H1 (cell line): Measurements from ENCODE around the gene FLRT1. TPM values are rescaled to one million over a fixed set of nuclear protein-coding genes. Genes with fewer than 3 reads are reported as not detected.

Source experiments
- BCL11A ChIP-seq, 2 experiments: IDR thresholded peaks; one replicate each; pipeline ENCODE4 v1.6.1; 2011; ENCODE audit warnings: low read depth in 2 of 2, low read length in 2 of 2, mild to moderate bottlenecking in 2 of 2
- BRCA1 ChIP-seq: IDR thresholded peaks from 2 replicates; pipeline ENCODE4 v1.6.1; 2012; ENCODE audit warnings: low read depth, low read length, improper control_type of control experiment
- E2F6 ChIP-seq: IDR thresholded peaks from 2 replicates; pipeline ENCODE4 v1.6.1; 2012; ENCODE audit warnings: inconsistent platforms
- HDAC2 ChIP-seq, 2 experiments: fragments of 300-600 bp in 1 of 2; sonication (generic) in 1 of 2; IDR thresholded peaks; 2 replicates each; pipeline ENCODE4 v1.6.1; 2011 to 2012; ENCODE audit warnings: low read depth in 2 of 2, low read length in 2 of 2, mild to moderate bottlenecking in 2 of 2, moderate library complexity in 2 of 2, borderline replicate concordance in 1 of 2, inconsistent platforms in 1 of 2
- KDM1A ChIP-seq: fragments of 200-600, 300-600 bp; sonication (generic); IDR thresholded peaks from 2 replicates; pipeline ENCODE4 v1.7.1; 2016; ENCODE audit warnings: mild to moderate bottlenecking, low read length, borderline replicate concordance
- RNF2 ChIP-seq: fragments of 200-900, 300-1000 bp; sonication (generic); IDR thresholded peaks from 2 replicates; pipeline ENCODE4 v1.7.1; 2016; ENCODE audit warnings: borderline replicate concordance, low read depth, mild to moderate bottlenecking, antibody characterized with exemption, low read length; ENCODE audit not compliant: poor library complexity, severe bottlenecking; ENCODE audit errors: missing control alignments
- SAP30 ChIP-seq: fragments of 300-600 bp; sonication (generic); IDR thresholded peaks from 2 replicates; pipeline ENCODE4 v1.7.1; 2012; ENCODE audit warnings: low read length, moderate library complexity, mild to moderate bottlenecking, inconsistent platforms; ENCODE audit not compliant: insufficient read depth, insufficient replicate concordance
- SP2 ChIP-seq: IDR thresholded peaks from 2 replicates; pipeline ENCODE4 v1.6.1; 2012; ENCODE audit warnings: mild to moderate bottlenecking, low read length, inconsistent platforms
- SP4 ChIP-seq: IDR thresholded peaks from 2 replicates; pipeline ENCODE4 v1.6.1; 2012; ENCODE audit warnings: low read length, inconsistent platforms
- TEAD4 ChIP-seq: IDR thresholded peaks from 2 replicates; pipeline ENCODE4 v1.6.1; 2012; ENCODE audit warnings: low read depth, low read length, inconsistent platforms, mixed read lengths
- YY1 ChIP-seq: IDR thresholded peaks from 2 replicates; pipeline ENCODE4 v1.6.1; 2011; ENCODE audit warnings: low read depth, mild to moderate bottlenecking, low read length
- polyA plus RNA-seq, 7 experiments: library from polyadenylated mRNA; depleted of rRNA in 3 of 7; stranded (reverse) in 5 of 7; unstranded in 2 of 7; fragments of >200 nt in 5 of 7; fragments of 200-250 nt in 2 of 7; gene quantifications; 1 replicate in 5 of 7; 2 replicates in 1 of 7; 4 replicates in 1 of 7; pipeline versions ENCODE4 v1.2.1 to v1.2.3, GENCODE V29; 2011 to 2013; ENCODE audit warnings: missing spikeins in 2 of 7, mixed read lengths in 2 of 7
- total RNA-seq: library from RNA; stranded (reverse); fragmentation: NEBNext Ultra II Directional; extraction: Animal tissue kit (Norgen Biotek cat#: 25700); gene quantifications from 2 replicates; pipeline ENCODE4 v1.2.1, GENCODE V29; 2021
- TF ChIP-seq, protein P1 (sequence below): IDR thresholded peaks from 2 replicates; pipeline ENCODE4 v1.6.1; 2012; ENCODE audit warnings: low read length, inconsistent platforms

Gene FLRT1
- total and polyA plus RNA-seq, 2 of the 8 experiments (the other 6 are each of a cell fraction or from before 2014, with no cell fraction given) = 0.14 to 0.28 TPM

DNA sequence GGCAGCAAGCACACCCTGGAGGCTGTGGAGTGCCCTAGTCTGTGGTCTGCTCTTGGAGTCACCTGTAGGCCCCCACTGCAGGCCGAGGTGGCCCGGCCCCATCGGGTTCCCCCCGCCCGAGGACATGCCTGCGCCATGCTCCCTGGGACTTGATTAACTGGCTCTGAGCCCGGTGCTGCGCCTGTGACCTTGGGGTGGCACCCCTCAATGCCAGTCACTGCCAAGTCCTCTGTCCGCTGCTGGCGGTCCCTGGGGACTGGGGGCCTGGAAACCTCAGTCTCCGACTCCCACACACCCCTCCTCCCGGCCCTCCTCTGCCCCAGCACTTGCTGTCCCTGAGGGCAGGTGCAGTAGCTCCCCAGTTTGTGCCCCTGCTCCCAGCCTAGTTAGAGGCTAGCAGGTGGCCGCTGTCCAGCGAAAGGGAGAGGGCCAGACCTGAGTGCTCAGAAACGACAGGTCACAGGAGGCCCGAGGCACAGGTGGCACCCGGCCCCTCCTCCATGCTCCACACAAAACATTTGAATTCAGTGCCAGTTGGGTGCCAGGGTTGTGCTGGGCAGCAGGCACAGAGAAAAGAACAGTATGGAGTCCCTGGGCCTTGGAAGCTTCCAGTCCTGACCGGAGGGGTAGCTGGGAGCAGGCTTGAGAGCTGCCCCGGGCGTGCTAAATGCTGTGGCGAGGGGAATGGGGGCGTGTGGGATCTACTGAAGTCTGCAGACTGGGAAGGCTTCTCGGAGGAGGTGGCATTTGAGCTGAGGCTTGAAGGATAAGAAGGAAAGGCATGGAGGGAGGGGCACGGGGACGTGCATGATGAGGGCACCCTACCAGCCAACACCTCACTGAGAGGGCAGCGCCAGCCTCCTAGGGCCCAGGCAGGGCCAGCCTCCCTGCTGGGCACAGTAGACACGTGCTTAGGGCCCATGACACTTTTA, 16.4 kb upstream of the FLRT1 start (continued):
- TF ChIP-seq SAP30 (no peak), YY1 (no peak), RNF2 (no peak), KDM1A (no peak), TEAD4 (no peak), BRCA1 (no peak), BCL11A (IDR thresholded peaks at IDR 0.05; ENCODE audit: low read depth in 2 of 2, low read length in 2 of 2) (no peak), SP2 (no peak), HDAC2 (IDR thresholded peaks at IDR 0.05; ENCODE audit: borderline replicate concordance in 1 of 2, low read depth in 2 of 2, low read length in 2 of 2) (no peak), E2F6 (no peak), SP4 (no peak)
- TF ChIP-seq, protein P1, sequence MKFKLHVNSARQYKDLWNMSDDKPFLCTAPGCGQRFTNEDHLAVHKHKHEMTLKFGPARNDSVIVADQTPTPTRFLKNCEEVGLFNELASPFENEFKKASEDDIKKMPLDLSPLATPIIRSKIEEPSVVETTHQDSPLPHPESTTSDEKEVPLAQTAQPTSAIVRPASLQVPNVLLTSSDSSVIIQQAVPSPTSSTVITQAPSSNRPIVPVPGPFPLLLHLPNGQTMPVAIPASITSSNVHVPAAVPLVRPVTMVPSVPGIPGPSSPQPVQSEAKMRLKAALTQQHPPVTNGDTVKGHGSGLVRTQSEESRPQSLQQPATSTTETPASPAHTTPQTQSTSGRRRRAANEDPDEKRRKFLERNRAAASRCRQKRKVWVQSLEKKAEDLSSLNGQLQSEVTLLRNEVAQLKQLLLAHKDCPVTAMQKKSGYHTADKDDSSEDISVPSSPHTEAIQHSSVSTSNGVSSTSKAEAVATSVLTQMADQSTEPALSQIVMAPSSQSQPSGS = no peak
- TF ChIP-seq, all 59 proteins: peak for 0
